Measurements from ENCODE around the gene DNAJB1.

- TF ChIP-seq LEF1 (IDR thresholded peaks at IDR 0.05; ENCODE audit: borderline replicate concordance): no peak
- no peak for TF ChIP-seq TARDBP (IDR thresholded peaks at IDR 0.05)
- TF ChIP-seq FOXK2 (IDR thresholded peaks at IDR 0.05): no peak
- TF ChIP-seq HDGF (IDR thresholded peaks at IDR 0.05; ENCODE audit: borderline replicate concordance): no peak
- no peak for TF ChIP-seq ELF4 (IDR thresholded peaks at IDR 0.05)
Observed at GRCh38 chr19:14505488-14506239, 12.5 kb downstream of the DNAJB1 start.

Measured in HEK293T (cell line).